Fibroblast of gingiva (primary cell): ENCODE results near the gene JUN.

Experiments
- DNase-seq: peaks from one replicate; pipeline ENCODE4 v3.0.0-alpha.2; 2011; ENCODE audit warnings: low read depth

JUN gene

DNA sequence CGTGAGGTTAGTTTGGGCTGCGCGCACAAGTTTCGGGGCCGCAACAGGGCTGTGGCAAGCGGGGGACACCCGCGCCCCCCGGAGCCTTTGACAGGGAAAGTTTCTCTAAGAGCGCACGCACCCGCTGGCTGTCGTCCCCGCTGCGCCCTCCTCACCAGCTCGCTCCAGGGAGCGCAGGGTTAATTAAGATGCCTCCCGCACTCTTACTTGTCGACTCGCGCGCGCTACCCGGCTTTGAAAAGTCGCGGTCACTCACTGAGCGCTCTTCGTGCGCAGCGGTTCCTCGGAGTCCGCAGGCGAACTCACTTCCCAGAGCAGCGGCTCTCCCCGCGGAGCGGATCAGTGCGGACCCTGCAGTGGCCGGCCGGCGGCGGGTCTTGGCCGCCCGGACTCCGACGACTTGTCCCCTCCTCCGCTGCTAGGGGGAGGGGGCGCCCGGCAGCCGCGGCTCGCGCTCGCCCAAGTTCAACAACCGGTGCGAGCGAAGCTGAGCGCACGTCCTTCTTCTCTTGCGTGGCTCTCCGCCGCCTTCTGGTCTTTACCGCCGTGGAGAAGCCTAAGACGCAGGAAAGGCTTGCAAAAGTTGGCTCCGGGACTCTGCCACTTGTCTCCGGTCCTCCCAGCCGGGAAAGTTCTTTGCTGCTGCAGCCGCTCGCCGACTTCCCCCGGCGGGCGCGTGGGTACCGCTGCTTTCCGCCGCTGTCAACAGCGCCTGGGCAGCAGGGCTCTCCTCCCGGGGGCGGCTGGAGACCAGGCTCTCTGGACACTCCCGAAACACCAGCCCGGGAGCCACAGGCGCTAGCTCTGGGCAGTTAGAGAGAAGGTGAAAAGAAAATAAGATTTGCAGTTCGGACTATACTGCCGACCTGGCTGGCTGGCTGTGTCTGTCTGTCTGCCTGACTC is 506 bp downstream of the JUN start:
- DNase-seq: peak; percentile 66

DNA sequence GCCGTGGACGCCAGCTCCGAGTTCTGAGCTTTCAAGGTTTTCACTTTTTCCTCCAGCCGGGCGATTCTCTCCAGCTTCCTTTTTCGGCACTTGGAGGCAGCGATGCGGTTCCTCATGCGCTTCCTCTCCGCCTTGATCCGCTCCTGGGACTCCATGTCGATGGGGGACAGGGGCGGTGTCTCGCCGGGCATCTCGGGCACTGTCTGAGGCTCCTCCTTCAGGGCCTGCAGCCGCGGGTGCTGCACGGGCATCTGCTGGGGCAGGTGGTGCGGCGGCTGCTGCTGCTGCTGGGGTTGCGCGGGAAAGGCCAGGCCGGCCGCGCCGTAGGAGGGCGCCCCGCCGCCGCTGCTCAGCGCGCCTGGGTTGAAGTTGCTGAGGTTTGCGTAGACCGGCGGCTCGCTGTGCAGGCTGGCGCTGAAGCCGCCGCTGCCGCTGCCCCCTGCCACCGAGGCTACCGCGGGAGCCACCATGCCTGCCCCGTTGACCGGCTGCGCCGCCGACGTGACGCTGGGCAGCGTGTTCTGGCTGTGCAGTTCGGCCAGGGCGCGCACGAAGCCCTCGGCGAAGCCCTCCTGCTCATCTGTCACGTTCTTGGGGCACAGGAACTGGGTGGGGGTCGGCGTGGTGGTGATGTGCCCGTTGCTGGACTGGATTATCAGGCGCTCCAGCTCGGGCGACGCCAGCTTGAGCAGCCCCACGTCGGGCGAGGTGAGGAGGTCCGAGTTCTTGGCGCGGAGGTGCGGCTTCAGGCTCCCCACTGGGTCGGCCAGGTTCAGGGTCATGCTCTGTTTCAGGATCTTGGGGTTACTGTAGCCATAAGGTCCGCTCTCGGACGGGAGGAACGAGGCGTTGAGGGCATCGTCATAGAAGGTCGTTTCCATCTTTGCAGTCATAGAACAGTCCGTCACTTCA is 1.4 kb downstream of the JUN start:
- DNase-seq: peak; percentile 51

DNA sequence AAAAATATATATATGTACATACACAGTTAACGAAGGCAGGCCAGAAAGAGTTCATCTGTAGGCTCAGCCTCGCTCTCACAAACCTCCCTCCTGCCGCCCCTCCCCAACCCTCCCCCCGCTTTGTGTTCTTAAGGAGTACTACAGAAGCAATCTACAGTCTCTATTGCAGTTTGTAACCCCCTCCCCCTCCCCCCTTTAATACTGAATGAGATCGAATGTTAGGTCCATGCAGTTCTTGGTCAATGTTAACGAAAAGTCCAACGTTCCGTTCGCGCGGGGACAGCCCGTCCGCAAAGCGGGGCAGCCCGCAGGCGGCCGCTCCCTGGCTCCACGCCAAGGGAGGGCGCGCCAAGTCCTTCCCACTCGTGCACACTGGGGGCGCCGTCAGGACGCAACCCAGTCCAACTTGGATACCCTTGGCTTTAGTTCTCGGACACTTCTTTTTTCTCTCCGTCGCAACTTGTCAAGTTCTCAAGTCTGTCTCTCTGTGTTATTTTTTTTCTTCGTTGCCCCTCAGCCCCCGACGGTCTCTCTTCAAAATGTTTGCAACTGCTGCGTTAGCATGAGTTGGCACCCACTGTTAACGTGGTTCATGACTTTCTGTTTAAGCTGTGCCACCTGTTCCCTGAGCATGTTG is 2.2 kb downstream of the JUN start:
- DNase-seq: peak; percentile 74

DNA sequence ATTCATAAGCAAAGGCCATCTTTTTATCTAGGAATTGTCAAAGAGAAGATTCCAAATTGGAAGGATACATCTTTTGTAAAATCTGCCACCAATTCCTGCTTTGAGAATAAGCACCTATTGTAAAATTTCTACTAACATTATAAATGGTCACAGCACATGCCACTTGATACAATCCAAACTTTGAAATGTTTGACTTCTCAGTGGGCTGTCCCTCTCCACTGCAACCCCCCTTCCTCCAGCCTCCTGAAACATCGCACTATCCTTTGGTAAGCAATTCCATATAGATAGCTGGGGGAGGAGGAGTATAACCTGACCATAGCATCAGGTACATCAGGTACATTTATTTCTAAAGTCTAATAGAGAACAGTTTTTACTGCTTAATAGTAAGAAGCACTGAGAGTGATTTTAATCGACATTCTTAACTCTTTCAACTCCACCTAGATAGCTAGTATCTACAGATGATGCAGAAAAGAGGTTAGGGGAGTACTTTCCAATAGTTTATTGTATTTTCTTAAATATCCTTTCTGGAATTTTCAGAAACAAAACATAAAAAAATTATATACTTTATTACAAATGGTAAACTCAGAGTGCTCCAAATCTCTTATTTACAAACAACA is 2.9 kb downstream of the JUN start:
- DNase-seq: peak; percentile 36

DNA sequence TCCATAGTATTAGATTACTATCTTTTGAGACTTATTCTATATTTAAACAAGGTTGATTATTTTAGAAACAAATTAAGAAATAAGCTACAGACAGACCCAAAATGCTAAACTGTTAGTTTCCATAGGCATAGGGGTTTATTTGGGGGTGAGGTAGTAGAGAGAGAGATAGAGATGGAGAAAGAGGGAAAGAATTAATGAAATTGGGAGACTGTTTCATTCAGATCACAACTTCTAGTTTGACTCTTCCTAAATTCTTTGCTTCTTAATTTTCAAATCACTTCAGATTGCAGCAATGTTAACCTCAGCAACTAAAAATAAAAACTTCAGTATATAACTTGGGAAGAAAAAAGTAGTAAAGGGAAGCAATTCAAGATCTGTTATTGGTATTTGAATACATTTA is 3.4 kb downstream of the JUN start:
- DNase-seq: peak; percentile 21

DNA sequence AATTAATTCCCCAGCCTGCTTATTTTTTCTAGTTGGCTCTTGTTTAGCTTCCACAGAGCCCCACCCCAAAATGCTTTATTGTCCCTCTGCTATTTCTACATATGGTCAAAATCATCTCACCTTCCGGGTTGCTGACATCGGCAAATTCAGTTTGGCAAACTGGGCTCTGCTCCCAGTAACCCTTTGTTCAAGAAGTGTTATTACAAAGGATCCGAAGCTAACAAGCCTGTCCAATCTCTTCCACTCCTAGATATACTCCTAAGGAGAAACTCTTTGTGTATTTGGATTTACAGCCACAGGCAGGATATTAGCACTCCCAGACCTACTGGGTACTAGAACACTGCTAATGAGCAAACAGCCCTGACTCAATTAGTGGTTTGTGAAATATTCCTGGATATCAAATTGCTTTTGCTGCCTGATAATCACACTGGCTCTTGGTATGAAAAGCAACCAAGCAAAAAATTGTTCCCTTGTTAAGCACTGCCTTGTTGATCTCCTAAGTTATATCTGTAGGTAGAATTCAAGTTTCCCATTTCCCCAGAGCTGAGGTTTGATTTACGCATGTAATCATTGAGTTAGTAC is 4.0 kb downstream of the JUN start:
- DNase-seq: peak; percentile 76

DNA sequence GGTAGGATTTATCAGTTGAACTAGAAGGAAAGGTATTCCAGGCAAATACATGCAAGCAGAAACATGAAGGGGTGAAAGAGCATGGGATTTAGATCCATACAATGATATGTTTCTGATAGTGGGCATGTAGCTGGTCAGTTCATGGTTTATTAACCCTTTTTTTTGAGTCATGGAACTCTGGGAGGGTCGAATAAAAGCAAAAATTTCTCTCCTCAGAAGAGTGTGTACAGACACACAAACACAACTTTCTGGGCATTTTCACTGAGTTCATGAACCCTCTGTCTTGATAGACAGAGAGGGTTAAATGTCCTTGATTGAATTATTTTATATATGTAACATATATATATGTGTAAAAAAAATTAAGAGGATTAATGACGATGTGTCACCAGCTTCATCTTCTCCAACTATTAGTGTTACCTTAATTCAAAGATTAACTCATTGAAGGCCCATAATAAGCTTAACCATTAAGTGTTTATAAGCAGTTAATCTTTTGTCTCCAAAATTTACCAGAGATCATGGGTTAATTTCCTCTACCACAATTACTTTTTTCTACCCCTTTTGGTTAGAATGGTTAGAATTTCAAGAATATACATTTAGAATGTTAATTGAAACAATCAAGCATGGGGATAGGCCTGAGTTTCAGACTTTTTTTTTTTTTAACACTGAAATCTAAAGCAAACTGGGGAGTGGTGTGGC is 4.6 kb downstream of the JUN start:
- peak; percentile 34 for DNase-seq

DNA sequence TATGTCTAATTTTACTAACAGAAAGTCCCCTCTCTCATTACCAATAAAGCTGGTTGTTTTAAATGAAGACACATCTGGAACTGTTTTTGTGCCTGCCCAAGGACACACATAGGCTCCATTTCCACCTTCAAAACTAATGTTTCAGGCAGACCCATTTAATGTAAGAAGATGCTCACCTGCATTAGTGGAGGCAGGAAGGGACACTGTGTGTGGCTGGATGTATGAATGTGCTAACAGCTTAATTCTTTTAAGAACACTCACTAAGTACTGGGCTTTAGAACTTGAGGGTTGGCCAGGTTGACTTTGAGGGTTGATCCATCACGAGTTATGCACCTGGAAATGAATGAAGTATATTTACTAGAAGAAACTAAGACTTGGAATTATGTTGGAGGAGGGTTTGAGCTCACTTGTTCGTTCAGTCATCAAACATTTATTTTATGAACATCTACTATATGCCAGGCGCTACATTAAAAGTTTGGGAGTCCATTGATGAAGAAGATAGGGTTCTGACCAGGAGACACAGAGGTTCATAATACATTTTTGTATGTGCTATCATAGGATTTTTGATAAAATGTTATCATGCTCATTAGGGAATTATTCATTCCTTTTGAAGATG is 5.4 kb downstream of the JUN start:
- DNase-seq: no peak

DNA sequence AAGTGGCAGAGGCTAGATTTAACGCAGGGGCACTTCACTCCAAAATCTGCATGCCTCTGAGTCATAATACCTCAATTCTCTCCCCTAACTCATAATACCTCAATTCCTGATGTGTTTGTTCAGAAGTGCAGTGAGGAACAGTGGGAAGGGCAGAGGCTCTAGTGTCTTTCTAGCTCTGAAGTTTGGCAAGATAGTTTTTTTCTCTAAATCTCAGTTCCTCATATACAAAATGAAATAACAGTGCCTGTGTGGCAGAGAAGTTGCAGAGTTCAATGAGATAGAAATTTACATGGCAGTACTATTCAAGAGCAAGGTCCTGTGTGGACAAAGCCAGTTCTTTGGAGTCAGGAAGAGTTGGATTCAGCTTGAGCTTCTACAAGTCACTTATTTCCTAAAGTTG is 9.8 kb downstream of the JUN start:
- DNase-seq: no peak

DNA sequence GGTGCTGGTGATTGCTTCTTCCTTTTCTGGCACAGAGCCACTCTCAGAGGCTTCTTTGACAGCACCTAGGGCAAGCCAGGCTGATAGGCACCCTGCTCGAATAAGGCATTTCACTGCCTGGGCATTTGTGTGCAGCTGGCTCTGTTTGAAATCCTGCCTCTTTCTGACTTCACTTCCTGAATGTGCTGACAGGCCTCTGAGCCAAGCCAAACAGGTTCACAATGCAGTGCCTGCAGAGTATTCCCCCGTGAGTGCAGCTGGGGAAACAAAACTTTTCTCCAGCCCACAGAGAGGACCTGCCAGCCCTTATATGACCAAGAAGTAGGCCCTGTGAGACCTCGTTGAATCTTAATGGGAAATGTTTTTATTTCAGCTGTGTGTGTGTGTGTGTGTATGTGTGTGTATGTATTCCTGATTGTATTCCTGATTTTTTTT is 10.4 kb downstream of the JUN start:
- DNase-seq: peak; percentile 50

DNA sequence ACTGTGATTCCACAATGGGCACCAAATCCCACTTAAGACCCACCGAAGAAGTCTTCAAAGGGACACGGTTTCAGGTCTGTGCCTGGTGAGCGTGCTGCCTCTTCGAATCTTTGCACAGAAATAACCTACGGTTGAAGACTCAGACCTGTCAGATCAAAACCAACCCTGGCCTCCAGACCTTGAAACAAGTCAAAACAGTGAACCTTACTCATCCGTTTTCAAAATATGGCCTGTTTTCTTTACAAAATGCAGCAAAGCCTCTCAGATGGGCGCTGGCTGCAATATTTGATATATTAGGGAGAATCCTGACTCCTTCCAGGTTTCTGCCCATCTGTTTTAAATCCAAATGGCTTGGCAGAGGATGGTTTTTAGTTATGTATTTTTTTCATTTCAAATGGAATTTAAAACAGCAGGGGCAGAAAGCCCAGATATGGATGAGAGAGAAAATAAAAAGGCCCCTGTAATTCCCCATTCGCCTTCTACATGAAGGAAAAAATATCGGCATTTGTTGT is 14.0 kb downstream of the JUN start:
- peak; percentile 49 for DNase-seq

DNA sequence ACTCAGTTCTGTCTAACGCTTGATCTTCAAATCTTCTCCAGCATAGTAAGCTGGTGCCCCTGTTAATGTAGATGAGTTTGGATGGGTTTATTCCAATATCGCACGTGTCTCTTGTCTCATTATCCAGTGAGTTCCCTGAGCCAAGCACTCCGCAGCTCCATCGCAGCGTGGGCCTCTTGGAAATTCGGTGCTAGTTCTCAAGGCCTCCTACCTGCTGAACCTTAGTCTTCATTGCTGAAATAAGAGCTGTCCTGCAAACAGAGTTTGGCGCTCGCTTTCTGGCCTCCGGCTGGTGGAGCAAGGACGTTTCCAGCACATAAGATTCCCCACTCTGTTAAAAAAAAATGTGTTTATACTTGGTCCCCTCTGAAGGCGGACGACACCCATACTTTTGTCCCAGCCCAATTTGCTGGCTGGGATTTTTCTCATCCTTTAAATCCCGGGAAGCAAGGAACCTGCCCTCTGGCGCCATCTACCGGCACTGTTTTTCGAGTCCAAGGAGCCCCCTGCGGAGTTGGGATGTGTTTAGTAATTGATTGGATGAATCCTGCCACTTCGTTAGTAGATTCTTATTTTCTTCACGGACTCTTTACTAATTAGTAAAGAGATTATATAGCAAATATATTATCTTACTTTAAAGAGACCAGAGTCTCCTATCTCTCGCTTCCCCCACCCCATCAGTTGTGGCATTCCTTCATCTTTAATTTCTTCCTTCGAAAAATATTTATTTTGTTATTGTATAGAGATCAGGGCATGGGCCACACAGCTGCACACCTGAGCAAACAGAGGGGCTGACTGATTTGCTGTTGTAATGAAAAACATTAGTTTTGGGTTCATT is 14.7 kb downstream of the JUN start:
- peak; percentile 50 for DNase-seq

DNA sequence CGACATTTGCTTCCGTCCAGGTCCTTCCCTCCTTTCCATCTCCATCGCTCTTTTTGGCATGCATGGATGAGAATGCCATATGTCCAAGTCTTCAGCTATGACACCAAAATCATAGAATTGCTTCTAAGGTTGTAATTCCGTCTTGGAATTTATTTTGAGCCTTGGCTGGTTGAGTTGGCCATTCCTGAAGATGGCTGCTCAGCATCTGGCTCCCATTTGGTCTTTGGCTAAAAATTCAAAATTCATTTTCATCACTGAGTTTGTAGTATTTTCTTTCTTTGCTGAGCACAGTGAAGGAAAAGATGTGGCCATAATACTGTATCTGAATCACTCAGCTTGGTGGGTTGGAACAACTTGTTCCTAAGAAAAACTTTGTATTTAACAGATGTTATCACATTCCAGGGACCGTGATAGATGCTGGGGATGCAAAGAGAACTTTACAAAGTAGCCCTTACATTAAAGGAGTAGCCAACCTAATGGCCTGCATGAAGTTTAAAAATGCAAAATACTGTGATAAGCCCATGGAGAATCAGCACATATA is 15.6 kb downstream of the JUN start:
- peak; percentile 36 for DNase-seq

DNA sequence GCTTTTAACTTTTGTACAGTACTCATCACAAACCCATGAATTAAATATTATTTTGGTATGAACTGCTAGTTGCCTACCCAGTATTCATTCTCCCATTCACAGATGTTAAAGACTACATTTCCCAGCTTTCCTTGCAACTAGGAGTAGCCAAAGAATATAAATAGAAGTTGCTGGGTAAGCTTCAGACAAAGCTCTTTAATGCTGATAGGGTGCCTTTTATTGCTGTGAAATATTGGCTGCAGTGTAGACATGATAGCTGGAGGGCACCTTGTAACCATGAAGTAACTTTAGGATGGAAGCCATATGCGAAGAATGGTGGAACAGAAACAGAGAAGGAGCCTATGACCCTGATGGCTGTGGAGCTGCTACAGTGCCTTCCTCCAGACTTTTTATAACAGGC is 16.7 kb downstream of the JUN start:
- no peak for DNase-seq

DNA sequence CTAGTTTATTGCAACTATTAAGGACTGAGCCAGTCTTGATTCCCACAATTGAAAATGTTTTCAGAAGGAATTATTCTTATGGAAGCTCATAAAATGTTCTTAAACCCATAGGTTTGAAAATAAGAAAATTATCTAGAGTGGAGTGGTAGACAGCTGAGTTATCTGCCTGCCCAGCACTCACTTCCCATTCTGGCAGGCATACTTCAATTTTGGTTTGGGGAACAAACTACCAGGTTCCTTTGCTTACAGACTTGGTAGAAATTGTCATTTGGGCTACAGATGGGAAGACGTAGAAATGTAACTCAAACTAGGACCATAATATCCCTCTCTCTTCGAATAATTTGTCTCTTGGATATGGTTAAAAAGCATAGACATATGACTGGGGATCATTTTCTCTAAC is 18.4 kb downstream of the JUN start:
- DNase-seq: no peak

DNA sequence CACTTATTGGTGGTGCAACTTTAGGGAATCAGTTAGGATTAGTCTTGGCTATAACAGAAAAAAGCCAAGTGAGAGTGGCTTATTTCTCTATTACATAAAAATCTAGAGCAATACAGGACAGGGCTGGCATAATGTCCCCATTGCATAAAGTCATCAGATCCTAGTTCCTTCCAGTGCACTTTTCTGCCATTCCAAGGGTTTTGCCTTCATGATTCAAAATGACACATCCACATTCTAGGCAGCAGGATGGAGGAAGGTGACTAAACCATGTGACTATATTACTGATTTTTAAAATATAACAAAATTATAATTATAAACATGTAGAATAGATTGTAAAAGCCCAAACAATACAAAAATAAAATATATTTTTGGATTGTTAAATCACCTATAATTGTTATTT is 18.8 kb downstream of the JUN start:
- no peak for DNase-seq

DNA sequence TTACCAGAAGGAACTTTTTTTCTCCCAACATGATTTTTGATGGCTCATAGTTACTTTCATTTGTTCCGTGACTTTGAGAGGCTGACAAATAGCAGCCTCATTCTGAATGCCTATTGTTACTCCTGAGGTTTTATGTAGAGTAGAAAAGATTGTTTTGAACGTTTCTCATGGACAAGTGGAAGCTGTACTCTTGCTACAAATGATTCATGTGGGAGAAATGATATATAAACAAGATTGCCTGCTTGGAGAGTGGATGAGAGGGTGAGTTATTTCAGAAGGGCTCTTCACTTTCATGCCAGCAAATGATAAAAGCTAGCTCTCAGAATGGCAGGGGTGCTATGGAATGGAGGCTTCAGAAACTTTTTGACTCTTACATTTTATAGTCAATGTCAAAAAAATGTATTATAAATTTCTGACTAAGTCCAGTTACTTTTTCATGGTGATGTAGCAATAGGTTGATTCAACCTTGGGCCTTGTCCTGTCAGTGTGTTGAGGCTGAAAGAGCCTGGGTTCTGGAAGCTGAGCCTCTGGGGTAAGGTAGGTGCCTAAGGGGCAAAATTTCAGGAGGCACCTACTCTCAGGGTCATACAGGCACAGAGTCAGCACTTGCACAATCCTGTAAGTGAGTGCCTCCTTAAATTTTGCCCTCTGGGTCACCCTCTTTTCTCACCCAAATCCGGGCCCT is 19.4 kb downstream of the JUN start:
- DNase-seq: peak; percentile 64

DNA sequence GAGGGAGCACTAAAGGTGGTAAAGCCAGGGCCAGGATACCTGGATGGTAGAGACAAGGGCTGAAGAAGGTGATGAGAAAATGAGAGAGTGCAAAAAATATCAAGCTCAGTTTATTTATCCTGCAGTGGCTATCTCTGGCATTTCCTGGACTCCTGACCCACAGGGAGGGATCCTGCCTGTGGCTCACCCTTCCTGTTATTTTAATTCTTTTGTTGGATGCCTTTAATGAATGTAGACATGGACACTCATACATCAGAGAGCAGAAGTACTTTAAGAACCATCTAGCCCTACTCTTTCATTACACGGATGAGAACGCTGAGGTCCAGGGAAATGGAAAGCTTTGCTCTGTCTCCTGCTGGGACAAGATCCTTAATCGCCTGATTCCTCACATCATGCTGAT is 20.6 kb downstream of the JUN start:
- peak; percentile 39 for DNase-seq

DNA sequence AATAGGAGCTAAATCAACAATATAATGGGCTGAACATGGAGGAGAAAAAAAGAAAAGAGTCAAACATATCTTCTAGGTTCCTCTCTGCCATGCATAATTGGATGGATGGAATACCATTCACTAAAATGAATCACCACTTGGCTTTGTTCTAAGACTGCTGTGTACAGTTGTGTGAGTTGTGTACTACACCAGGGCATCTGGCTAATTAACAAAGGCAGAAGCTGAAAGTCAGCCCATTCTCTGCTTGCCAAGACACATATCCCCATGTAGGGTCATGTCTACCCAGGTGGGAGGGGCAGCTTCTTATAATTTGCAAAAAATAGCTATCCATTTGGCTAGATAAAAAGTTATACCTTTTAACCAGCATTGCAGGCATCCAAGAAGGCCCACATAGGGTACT is 21.0 kb downstream of the JUN start:
- DNase-seq: peak; percentile 51
